ENCODE data around the gene AGPAT4. TPM values are rescaled to one million over a fixed set of nuclear protein-coding genes. Genes with fewer than 3 reads are reported as not detected.

The AGPAT4 gene
- total and polyA plus RNA-seq, 2 experiments from 2014 or later, result 10.6 to 11.8 TPM

- Histone ChIP-seq H3K9me3 (ENCODE audit: low read depth) (no peaks in the 10 kb centered on the region), H4K20me1 (ENCODE audit: insufficient read depth, poor library complexity, severe bottlenecking) (no peaks in the 10 kb centered on the region), H3K4me3 (no peak overlapping the region), H3K4me1 (ENCODE audit: insufficient read depth) (peaks cover 14% of the 10 kb centered on the region), H3K79me2 (peaks cover 41% of the 10 kb centered on the region), H3K36me3 (replicated peaks; ENCODE audit: insufficient read depth, low read depth) (no peaks in the 10 kb centered on the region), H3K27me3 (no peaks in the 10 kb centered on the region), H3K27ac (no peak overlapping the region), H2AFZ (no peak overlapping the region), H3K9me2 (replicated peaks; ENCODE audit: insufficient read depth) (no peaks in the 10 kb centered on the region), H3K4me2 (no peak overlapping the region)
- DNase-seq (ENCODE audit: low spot score), result no peak
- WGBS (ENCODE audit: low lambda C conversion rate, missing lambda C conversion rate), result 84% methylated on average over 7 of the region's 7 CpGs
- TF ChIP-seq CTCF (IDR thresholded peaks at IDR 0.05; ENCODE audit: poor library complexity), result no peak
- TF ChIP-seq EZH2phosphoT487 (IDR thresholded peaks at IDR 0.05; ENCODE audit: low read depth, severe bottlenecking, unreplicated experiment), result no peak
- TF ChIP-seq EZH2 (IDR thresholded peaks at IDR 0.05; ENCODE audit: borderline replicate concordance), result no peak
Measured at GRCh38 chr6:161268531-161269210, 5.2 kb downstream of the AGPAT4 start.

DNA sequence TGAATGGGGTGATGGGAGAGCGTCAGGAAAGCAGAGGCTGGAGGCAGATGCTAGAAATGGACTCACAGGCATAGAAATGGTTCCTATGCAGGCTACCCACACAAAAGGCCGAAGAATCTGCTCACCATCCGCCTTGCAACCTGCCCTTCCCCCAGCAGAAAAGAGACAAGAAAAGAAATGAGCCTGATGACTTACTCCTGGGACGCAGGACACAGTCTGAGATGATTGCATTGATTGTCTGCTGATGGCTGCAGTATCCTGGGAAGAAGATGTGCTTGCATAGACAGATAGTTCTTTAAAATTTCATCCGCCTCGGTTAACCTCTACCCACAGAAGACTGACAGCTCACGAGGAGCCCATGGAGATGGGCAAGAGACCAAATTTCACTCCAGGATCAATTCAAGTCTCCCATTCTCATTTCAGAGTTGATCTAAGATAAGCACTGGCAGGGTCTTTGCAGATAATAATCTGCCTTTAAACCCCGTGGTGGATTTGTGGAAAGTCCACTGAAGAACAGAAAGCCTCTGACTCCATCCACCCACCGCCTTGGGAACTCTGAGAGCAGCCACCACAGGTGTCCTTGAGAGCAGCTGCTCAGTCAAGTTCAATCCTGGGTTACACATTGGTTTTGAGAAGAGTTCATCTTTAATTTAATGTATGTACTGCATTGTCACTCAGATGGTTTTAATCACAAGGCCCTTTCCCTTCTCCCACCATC, 7.2 kb downstream of the AGPAT4 start:
- no peak for DNase-seq (ENCODE audit: low spot score)
- no peaks in the 10 kb centered on the region for H3K36me3 ChIP-seq (replicated peaks; ENCODE audit: insufficient read depth, low read depth)
- no peak overlapping the region for H2AFZ ChIP-seq
- H3K9me2 ChIP-seq (replicated peaks; ENCODE audit: insufficient read depth), result no peaks in the 10 kb centered on the region
- peaks cover 9% of the 10 kb centered on the region for H3K4me1 ChIP-seq (ENCODE audit: insufficient read depth)
- 85% methylated on average over 9 of the region's 9 CpGs for WGBS (ENCODE audit: low lambda C conversion rate, missing lambda C conversion rate)
- H3K9me3 ChIP-seq (ENCODE audit: low read depth), result no peaks in the 10 kb centered on the region
- no peak overlapping the region for H3K4me2 ChIP-seq
- peaks cover 32% of the 10 kb centered on the region for H3K79me2 ChIP-seq
- TF ChIP-seq EZH2phosphoT487 (IDR thresholded peaks at IDR 0.05; ENCODE audit: low read depth, severe bottlenecking, unreplicated experiment) (no peak), CTCF (IDR thresholded peaks at IDR 0.05; ENCODE audit: poor library complexity) (no peak), EZH2 (IDR thresholded peaks at IDR 0.05; ENCODE audit: borderline replicate concordance) (no peak)
- H3K27ac ChIP-seq, result no peak overlapping the region
- no peaks in the 10 kb centered on the region for H3K27me3 ChIP-seq
- H4K20me1 ChIP-seq (ENCODE audit: insufficient read depth, poor library complexity, severe bottlenecking), result no peaks in the 10 kb centered on the region
- H3K4me3 ChIP-seq, result no peak overlapping the region

- Histone ChIP-seq H3K4me2 (no peak overlapping the region), H4K20me1 (ENCODE audit: insufficient read depth, poor library complexity, severe bottlenecking) (no peaks in the 10 kb centered on the region), H3K79me2 (peaks cover 30% of the 10 kb centered on the region), H3K4me3 (no peak overlapping the region), H3K4me1 (ENCODE audit: insufficient read depth) (peaks cover 2% of the 10 kb centered on the region), H3K27ac (no peak overlapping the region), H3K9me3 (ENCODE audit: low read depth) (no peaks in the 10 kb centered on the region), H3K9me2 (replicated peaks; ENCODE audit: insufficient read depth) (no peaks in the 10 kb centered on the region), H3K36me3 (replicated peaks; ENCODE audit: insufficient read depth, low read depth) (no peaks in the 10 kb centered on the region), H2AFZ (no peak overlapping the region), H3K27me3 (no peaks in the 10 kb centered on the region)
- TF ChIP-seq EZH2 (IDR thresholded peaks at IDR 0.05; ENCODE audit: borderline replicate concordance) (no peak), CTCF (IDR thresholded peaks at IDR 0.05; ENCODE audit: poor library complexity) (no peak), EZH2phosphoT487 (IDR thresholded peaks at IDR 0.05; ENCODE audit: low read depth, severe bottlenecking, unreplicated experiment) (no peak)
- no peak for DNase-seq (ENCODE audit: low spot score)
- WGBS (ENCODE audit: low lambda C conversion rate, missing lambda C conversion rate), result 96% methylated on average over 7 of the region's 7 CpGs
Measured at GRCh38 chr6:161265975-161266374, 7.9 kb downstream of the AGPAT4 start.

All from hepatocyte (in vitro differentiated cells).